Mesenchymal stem cell (in vitro differentiated cells and primary cell): Measurements from ENCODE around the gene FBXO41.
A peak's percentile ranks its signal among the peaks of the same experiment; 100 is the strongest.

ENCODE experiments used
- DNase-seq: peaks from one replicate; pipeline ENCODE4 v3.0.0-alpha.2; 2013
- H2AFZ ChIP-seq: one replicate; pipeline ENCODE4 v1.6.1; 2013; ENCODE audit warnings: low read depth, mild to moderate bottlenecking, control low read depth, inconsistent platforms, low read length, moderate library complexity
- H2AK5ac ChIP-seq: 2 replicates; pipeline ENCODE4 v1.6.1; 2013; ENCODE audit warnings: low read length, moderate library complexity, mild to moderate bottlenecking, inconsistent platforms; ENCODE audit not compliant: severe bottlenecking
- H2BK120ac ChIP-seq: one replicate; pipeline ENCODE4 v1.6.1; 2013; ENCODE audit warnings: low read depth, mild to moderate bottlenecking, inconsistent platforms, low read length, moderate library complexity
- H2BK12ac ChIP-seq, 2 experiments: one replicate each; pipeline ENCODE4 v1.6.1; 2013; ENCODE audit warnings: inconsistent platforms in 2 of 2, low read length in 2 of 2, mild to moderate bottlenecking in 2 of 2, moderate library complexity in 2 of 2, control low read depth in 1 of 2
- H2BK15ac ChIP-seq: one replicate; pipeline ENCODE4 v1.6.1; 2013; ENCODE audit warnings: mild to moderate bottlenecking, low read depth, inconsistent platforms; ENCODE audit not compliant: poor library complexity, severe bottlenecking
- H2BK5ac ChIP-seq: 2 replicates; pipeline ENCODE4 v1.6.1; 2013; ENCODE audit warnings: low read depth, mild to moderate bottlenecking, low read length, control low read depth, inconsistent platforms; ENCODE audit not compliant: poor library complexity, severe bottlenecking
- H3K14ac ChIP-seq, 2 experiments: one replicate each; pipeline ENCODE4 v1.6.1; 2013; ENCODE audit warnings: inconsistent platforms in 2 of 2, low read length in 2 of 2, control low read depth in 1 of 2, mild to moderate bottlenecking in 1 of 2, moderate library complexity in 1 of 2
- H3K18ac ChIP-seq, 2 experiments: one replicate each; pipeline ENCODE4 v1.6.1; 2013; ENCODE audit warnings: inconsistent platforms in 2 of 2, low read length in 2 of 2, control low read depth in 1 of 2, low read depth in 1 of 2, mild to moderate bottlenecking in 1 of 2
- H3K23ac ChIP-seq, 2 experiments: one replicate each; pipeline ENCODE4 v1.6.1; 2013; ENCODE audit warnings: inconsistent platforms in 2 of 2, low read length in 2 of 2, mild to moderate bottlenecking in 2 of 2, moderate library complexity in 2 of 2, control low read depth in 1 of 2
- H3K27ac ChIP-seq: 2 replicates; pipeline ENCODE4 v1.5.1; 2013; ENCODE audit warnings: mild to moderate bottlenecking, moderate library complexity, low read length, control low read depth, inconsistent platforms; ENCODE audit not compliant: poor library complexity, severe bottlenecking
- H3K27me3 ChIP-seq, 2 experiments: 2 replicates each; pipeline versions ENCODE4 v1.6.1 to v1.7.0; 2013; ENCODE audit warnings: low read length in 2 of 2, mild to moderate bottlenecking in 2 of 2, moderate library complexity in 2 of 2, control low read depth in 1 of 2, inconsistent platforms in 1 of 2; ENCODE audit not compliant: control insufficient read depth in 1 of 2, insufficient read depth in 1 of 2
- H3K36me3 ChIP-seq, 2 experiments: 2 replicates each; pipeline versions ENCODE4 v1.6.1 to v1.7.0; 2013; ENCODE audit warnings: low read length in 2 of 2, control low read depth in 1 of 2, inconsistent platforms in 1 of 2, low read depth in 1 of 2, mild to moderate bottlenecking in 1 of 2; ENCODE audit not compliant: insufficient read depth in 2 of 2, control insufficient read depth in 1 of 2
- H3K4ac ChIP-seq, 2 experiments: one replicate each; pipeline ENCODE4 v1.6.1; 2013; ENCODE audit warnings: inconsistent platforms in 2 of 2, low read length in 2 of 2, mild to moderate bottlenecking in 2 of 2, moderate library complexity in 2 of 2, control low read depth in 1 of 2, low read depth in 1 of 2
- H3K4me1 ChIP-seq: 2 replicates; pipeline ENCODE4 v1.6.1; 2013; ENCODE audit warnings: low read depth, low read length, control low read depth; ENCODE audit not compliant: control insufficient read depth, insufficient read depth
- H3K4me2 ChIP-seq: 2 replicates; pipeline ENCODE4 v1.6.1; 2013; ENCODE audit warnings: low read length, mild to moderate bottlenecking, inconsistent platforms; ENCODE audit not compliant: poor library complexity, severe bottlenecking
- H3K4me3 ChIP-seq, 2 experiments: 2 replicates each; pipeline versions ENCODE4 v1.5.1 to v1.7.0; 2013; ENCODE audit warnings: low read length in 2 of 2, mild to moderate bottlenecking in 2 of 2, control low read depth in 1 of 2, low read depth in 1 of 2; ENCODE audit not compliant: insufficient read depth in 1 of 2
- H3K79me1 ChIP-seq: replicated peaks from 2 replicates; pipeline ENCODE4 v1.6.1; 2013; ENCODE audit warnings: mild to moderate bottlenecking, control low read depth, low read length, inconsistent platforms; ENCODE audit not compliant: poor library complexity, severe bottlenecking
- H3K9ac ChIP-seq: 2 replicates; pipeline ENCODE4 v1.7.0; 2013; ENCODE audit warnings: mild to moderate bottlenecking, low read length, moderate library complexity
- H3K9me3 ChIP-seq: 2 replicates; pipeline ENCODE4 v1.7.0; 2013; ENCODE audit warnings: mild to moderate bottlenecking, low read length; ENCODE audit not compliant: control insufficient read depth
- H4K8ac ChIP-seq: one replicate; pipeline ENCODE4 v1.6.1; 2013; ENCODE audit warnings: inconsistent platforms, mild to moderate bottlenecking, low read length, moderate library complexity
- H4K91ac ChIP-seq: one replicate; pipeline ENCODE4 v1.6.1; 2013; ENCODE audit warnings: mild to moderate bottlenecking, low read length, inconsistent platforms
- WGBS: methylation state at CpG from one replicate; pipeline ENCODE4 v1.1.7; 2013; ENCODE audit warnings: mixed read lengths; 5-methylcytosine and 5-hydroxymethylcytosine counted together

The FBXO41 gene

GRCh38 chr2:73212098-73212447 is 72.2 kb downstream of the FBXO41 start:
- H3K27ac ChIP-seq = no peak overlapping the region
- H3K4me2 ChIP-seq = no peak overlapping the region
- no peak overlapping the region for H4K8ac ChIP-seq
- no peaks in the 10 kb centered on the region for H3K9me3 ChIP-seq
- H2AK5ac ChIP-seq = no peak overlapping the region
- no peak overlapping the region for H2BK5ac ChIP-seq
- H2BK12ac ChIP-seq = no peak overlapping the region
- H3K4me3 ChIP-seq = no peak overlapping the region
- H3K14ac ChIP-seq = no peak overlapping the region
- no peak for DNase-seq
- no peak overlapping the region for H3K18ac ChIP-seq
- no peak overlapping the region for H2AFZ ChIP-seq
- no peak overlapping the region for H2BK120ac ChIP-seq
- H3K27me3 ChIP-seq = peaks cover 11 to 19% of the 10 kb centered on the region in 2 experiments
- peak overlapping the region; percentile 45 for H3K9ac ChIP-seq
- no peak overlapping the region for H2BK15ac ChIP-seq
- peaks cover 10% of the 10 kb centered on the region for H3K4me1 ChIP-seq
- WGBS = 88% methylated on average over 4 of the region's 7 CpGs
- no peaks in the 10 kb centered on the region for H3K36me3 ChIP-seq
- H3K4ac ChIP-seq = no peak overlapping the region
- H4K91ac ChIP-seq = no peak overlapping the region
- no peak overlapping the region for H3K23ac ChIP-seq
- peaks cover 7% of the 10 kb centered on the region for H3K79me1 ChIP-seq

- H3K27ac ChIP-seq = no peak overlapping the region
- no peak overlapping the region for H2BK5ac ChIP-seq
- H3K9me3 ChIP-seq = no peaks in the 10 kb centered on the region
- H2BK12ac ChIP-seq = no peak overlapping the region
- WGBS = 90% methylated on average over 5 of the region's 6 CpGs
- no peak overlapping the region for H4K8ac ChIP-seq
- H3K36me3 ChIP-seq = no peaks in the 10 kb centered on the region
- no peak overlapping the region for H3K4ac ChIP-seq
- no peak overlapping the region for H3K14ac ChIP-seq
- H3K4me2 ChIP-seq = no peak overlapping the region
- H2BK15ac ChIP-seq = no peak overlapping the region
- DNase-seq = no peak
- no peak overlapping the region for H2AFZ ChIP-seq
- peaks cover 3% of the 10 kb centered on the region for H3K79me1 ChIP-seq
- no peak overlapping the region for H2AK5ac ChIP-seq
- no peak overlapping the region for H3K18ac ChIP-seq
- no peak overlapping the region for H3K23ac ChIP-seq
- no peak overlapping the region for H3K9ac ChIP-seq
- no peak overlapping the region for H2BK120ac ChIP-seq
- no peak overlapping the region for H4K91ac ChIP-seq
- peaks cover 22 to 27% of the 10 kb centered on the region in 2 experiments for H3K27me3 ChIP-seq
- H3K4me1 ChIP-seq = peaks cover 10% of the 10 kb centered on the region
- H3K4me3 ChIP-seq = no peak overlapping the region
Measured at GRCh38 chr2:73210696-73211095, 73.6 kb downstream of the FBXO41 start.

GRCh38 chr2:73210019-73210418 is 74.3 kb downstream of the FBXO41 start:
- H3K9ac ChIP-seq = no peak overlapping the region
- H3K27ac ChIP-seq = no peak overlapping the region
- no peak overlapping the region for H3K4ac ChIP-seq
- no peak overlapping the region for H3K4me3 ChIP-seq
- H3K36me3 ChIP-seq = no peaks in the 10 kb centered on the region
- WGBS = 80% methylated on average over 4 of the region's 4 CpGs
- DNase-seq = no peak
- no peak overlapping the region for H3K23ac ChIP-seq
- no peaks in the 10 kb centered on the region for H3K79me1 ChIP-seq
- no peak overlapping the region for H3K4me2 ChIP-seq
- peaks cover 29 to 33% of the 10 kb centered on the region in 2 experiments for H3K27me3 ChIP-seq
- no peak overlapping the region for H2BK15ac ChIP-seq
- H3K18ac ChIP-seq = no peak overlapping the region
- H3K4me1 ChIP-seq = peaks cover 9% of the 10 kb centered on the region
- H2BK120ac ChIP-seq = no peak overlapping the region
- H2AK5ac ChIP-seq = no peak overlapping the region
- H2BK12ac ChIP-seq = no peak overlapping the region
- H3K9me3 ChIP-seq = no peaks in the 10 kb centered on the region
- H2BK5ac ChIP-seq = no peak overlapping the region
- H3K14ac ChIP-seq = no peak overlapping the region
- no peak overlapping the region for H4K91ac ChIP-seq
- no peak overlapping the region for H2AFZ ChIP-seq
- no peak overlapping the region for H4K8ac ChIP-seq

- Histone ChIP-seq H2BK15ac (no peak overlapping the region), H2AFZ (no peak overlapping the region), H3K4me1 (peaks cover 5% of the 10 kb centered on the region), H4K91ac (no peak overlapping the region), H3K4me2 (no peak overlapping the region), H4K8ac (no peak overlapping the region), H3K4me3 (no peak overlapping the region), H2AK5ac (no peak overlapping the region), H2BK12ac (no peak overlapping the region), H3K36me3 (no peaks in the 10 kb centered on the region), H3K18ac (no peak overlapping the region), H3K27me3 (peaks cover 42 to 48% of the 10 kb centered on the region in 2 experiments), H3K27ac (no peak overlapping the region), H3K23ac (no peak overlapping the region), H3K9me3 (no peaks in the 10 kb centered on the region), H2BK120ac (no peak overlapping the region), H3K79me1 (no peaks in the 10 kb centered on the region), H3K9ac (no peak overlapping the region), H3K4ac (no peak overlapping the region), H3K14ac (no peak overlapping the region), H2BK5ac (no peak overlapping the region)
- DNase-seq = no peak
- WGBS = 71% methylated on average over 3 of the region's 3 CpGs
Measured at GRCh38 chr2:73208258-73208657, 76.0 kb downstream of the FBXO41 start.
